ENCODE data around the gene MYO9B.

GRCh38 chr19:17164639-17165038, 89.1 kb downstream of the MYO9B start:
- TF ChIP-seq EZH2 (IDR thresholded peaks at IDR 0.05; ENCODE audit: insufficient read depth, low read length): no peak
- no peak for TF ChIP-seq CTCF (IDR thresholded peaks at IDR 0.05; ENCODE audit: insufficient read depth, low read depth, low read length)
